Stimulated activated naive CD8-positive, alpha-beta T cell treated with anti-CD3 and anti-CD28 coated beads, Interleukin-15, Interleukin-2, amounts not matched to agents 100 ng/mL and 50 ng/mL, for 24 hours (primary cell): ENCODE measurements around the gene ZC3H7A.
A peak's percentile ranks its signal among the peaks of the same experiment; 100 is the strongest.

Experiments
- H3K27ac Mint-ChIP-seq: one replicate; pipeline ENCODE4 v1.8.0; 2021; ENCODE audit warnings: mild to moderate bottlenecking, mixed read lengths
- H3K27me3 Mint-ChIP-seq: one replicate; pipeline ENCODE4 v1.8.0; 2021; ENCODE audit warnings: mixed read lengths
- H3K36me3 Mint-ChIP-seq: one replicate; pipeline ENCODE4 v1.8.0; 2021; ENCODE audit warnings: low read depth, mixed read lengths
- H3K4me1 Mint-ChIP-seq: one replicate; pipeline ENCODE4 v1.8.0; 2021; ENCODE audit warnings: low read depth, mixed read lengths
- H3K4me3 Mint-ChIP-seq: one replicate; pipeline ENCODE4 v1.8.0; 2021; ENCODE audit warnings: mild to moderate bottlenecking, mixed read lengths
- H3K9me3 Mint-ChIP-seq: one replicate; pipeline ENCODE4 v1.8.0; 2021; ENCODE audit warnings: mixed read lengths

The ZC3H7A gene

DNA sequence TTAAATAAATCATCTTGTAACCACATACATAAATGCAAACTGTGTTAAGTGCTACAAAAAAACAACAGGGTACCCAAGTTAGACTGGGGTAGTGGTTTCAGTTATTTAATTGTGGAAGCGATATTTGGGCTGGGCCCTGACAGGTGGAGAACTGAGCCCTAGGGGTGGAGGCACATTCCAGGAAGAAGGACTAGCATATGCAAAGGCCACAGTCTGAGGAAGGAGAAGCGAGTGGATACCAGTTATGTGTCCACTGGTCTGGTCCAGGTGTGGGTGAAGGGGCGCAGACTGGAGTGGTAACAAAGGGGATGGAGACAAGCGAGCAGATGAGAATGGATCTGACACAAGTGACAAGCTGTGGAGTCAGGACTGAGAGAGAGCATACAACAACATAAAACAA is 77.3 kb downstream of the ZC3H7A start:
- H3K4me1 Mint-ChIP-seq, result peaks cover under 1% of the 10 kb centered on the region
- peak overlapping the region; percentile 15 for H3K27ac Mint-ChIP-seq
- no peaks in the 10 kb centered on the region for H3K27me3 Mint-ChIP-seq
- peaks cover 47% of the 10 kb centered on the region for H3K36me3 Mint-ChIP-seq
- no peak overlapping the region for H3K4me3 Mint-ChIP-seq
- H3K9me3 Mint-ChIP-seq, result no peaks in the 10 kb centered on the region

DNA sequence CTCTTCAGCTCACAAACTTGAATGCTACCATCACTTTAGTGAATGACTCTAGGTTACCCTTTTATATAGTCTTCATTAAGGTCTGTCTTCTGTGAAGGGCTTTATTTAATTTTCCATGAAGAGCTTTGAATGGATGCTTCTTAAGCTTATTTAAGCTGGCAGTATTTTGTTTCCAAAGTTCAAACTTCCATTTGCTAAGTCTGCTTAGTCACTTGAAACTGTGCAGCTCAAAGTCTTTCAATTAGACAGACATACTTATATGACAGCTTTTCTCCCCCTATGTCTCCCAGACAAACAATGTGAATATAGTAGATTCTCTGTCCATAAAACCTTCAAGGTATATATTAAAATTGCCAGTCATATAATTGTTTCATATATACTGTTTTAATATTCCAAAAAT is 77.9 kb downstream of the ZC3H7A start:
- H3K27me3 Mint-ChIP-seq, result no peaks in the 10 kb centered on the region
- no peaks in the 10 kb centered on the region for H3K9me3 Mint-ChIP-seq
- peaks cover 4% of the 10 kb centered on the region for H3K4me1 Mint-ChIP-seq
- peaks cover 46% of the 10 kb centered on the region for H3K36me3 Mint-ChIP-seq
- no peak overlapping the region for H3K27ac Mint-ChIP-seq
- H3K4me3 Mint-ChIP-seq, result no peak overlapping the region

DNA sequence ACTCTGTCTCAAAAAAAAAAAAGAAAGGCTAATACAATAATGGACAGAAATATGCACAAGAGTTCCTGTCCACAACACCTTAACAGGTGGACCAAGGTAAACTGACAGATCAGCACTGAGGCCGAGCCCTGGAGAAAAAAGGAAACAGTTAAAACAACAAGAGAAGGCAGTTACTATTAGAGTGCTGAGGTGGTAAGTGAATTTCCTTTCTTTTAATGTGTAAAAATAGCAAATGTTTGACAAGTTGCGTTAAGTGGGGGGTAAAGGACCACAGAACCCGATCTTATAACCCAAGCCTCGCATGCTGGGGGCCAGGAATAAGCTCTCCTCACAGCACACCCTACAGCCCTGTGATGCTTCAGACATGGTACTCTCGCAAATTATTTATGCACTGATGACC is 79.2 kb downstream of the ZC3H7A start:
- H3K4me3 Mint-ChIP-seq, result no peak overlapping the region
- peaks cover 45% of the 10 kb centered on the region for H3K36me3 Mint-ChIP-seq
- peaks cover 4% of the 10 kb centered on the region for H3K4me1 Mint-ChIP-seq
- peak overlapping the region; percentile 36 for H3K27ac Mint-ChIP-seq
- H3K27me3 Mint-ChIP-seq, result no peaks in the 10 kb centered on the region
- H3K9me3 Mint-ChIP-seq, result no peaks in the 10 kb centered on the region

DNA sequence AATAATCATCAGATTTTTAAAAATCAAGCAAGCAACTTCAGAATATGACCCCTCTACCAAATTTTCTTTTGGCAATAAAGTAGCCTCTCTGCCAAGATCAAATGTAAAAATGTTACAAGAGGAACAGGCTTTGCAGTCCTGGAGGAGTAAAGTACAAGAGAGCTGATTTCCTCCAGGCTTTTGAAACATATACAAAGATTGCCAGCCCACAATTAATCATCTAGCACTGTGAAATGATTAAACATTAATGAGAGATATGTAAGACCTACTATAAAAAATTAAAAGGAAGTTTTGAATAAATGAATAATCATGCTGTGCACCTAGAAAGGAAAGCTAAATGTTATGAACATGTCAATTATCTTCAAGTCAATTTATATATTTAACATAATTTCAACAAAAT is 80.7 kb downstream of the ZC3H7A start:
- Mint-ChIP-seq H3K27ac (no peak overlapping the region), H3K9me3 (no peaks in the 10 kb centered on the region), H3K27me3 (no peaks in the 10 kb centered on the region), H3K4me3 (no peak overlapping the region), H3K36me3 (peaks cover 41% of the 10 kb centered on the region), H3K4me1 (peaks cover 4% of the 10 kb centered on the region)

DNA sequence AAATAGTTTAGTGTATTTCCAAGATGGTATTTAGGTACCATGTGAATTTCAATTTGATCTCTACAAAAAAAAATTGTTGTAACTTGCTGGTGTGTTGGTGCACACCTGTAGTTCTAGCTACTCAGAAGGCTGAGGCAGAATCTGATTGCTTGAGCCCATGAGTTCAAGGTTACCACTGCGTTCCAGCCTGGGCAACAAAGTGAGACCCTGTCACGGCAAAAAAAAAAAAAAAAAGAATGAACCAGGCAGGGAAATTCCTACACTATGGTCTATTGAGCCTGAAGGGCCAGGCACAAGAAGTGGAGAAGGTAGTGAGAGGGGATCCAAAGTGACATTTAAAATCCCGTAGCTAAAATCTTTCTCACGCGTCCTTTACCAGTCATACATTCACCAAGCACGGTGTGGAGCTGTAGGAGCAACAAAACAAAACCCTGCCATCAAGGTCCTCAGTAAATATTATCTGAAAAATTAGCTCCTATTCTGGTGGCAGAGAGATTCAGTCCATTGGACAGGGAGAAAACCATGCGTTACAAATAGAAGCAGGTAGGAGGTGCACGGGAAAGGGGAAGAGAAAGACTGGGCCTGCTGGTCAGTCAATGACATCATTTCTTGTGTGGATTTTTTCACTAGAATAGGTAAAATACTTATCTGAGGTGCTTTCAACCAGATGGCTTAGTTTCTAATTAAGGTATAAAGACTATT is 81.7 kb downstream of the ZC3H7A start:
- Mint-ChIP-seq H3K27me3 (no peaks in the 10 kb centered on the region), H3K36me3 (peaks cover 41% of the 10 kb centered on the region), H3K4me3 (no peak overlapping the region), H3K9me3 (no peaks in the 10 kb centered on the region), H3K4me1 (peaks cover 4% of the 10 kb centered on the region), H3K27ac (peak overlapping the region; percentile 8)

DNA sequence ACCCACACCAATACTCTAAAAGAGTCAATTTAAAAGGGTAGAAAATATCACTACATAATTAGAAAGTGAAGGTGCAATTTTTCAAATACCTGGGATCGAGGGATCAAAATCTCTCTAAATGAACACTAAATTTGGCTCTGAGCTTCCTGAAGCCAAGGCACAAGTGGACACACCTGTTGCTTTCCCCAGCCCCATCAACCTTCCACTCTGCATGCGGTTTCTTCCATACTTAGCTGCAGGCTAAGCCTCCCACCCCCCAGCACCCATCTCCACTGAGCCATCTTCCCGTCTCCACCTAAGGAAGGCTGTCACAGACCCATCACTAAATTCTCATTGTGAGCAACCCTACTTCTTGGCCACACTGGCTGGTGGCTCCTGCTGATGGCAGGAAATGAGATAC is 84.9 kb downstream of the ZC3H7A start:
- Mint-ChIP-seq H3K9me3 (no peaks in the 10 kb centered on the region), H3K4me1 (peaks cover 4% of the 10 kb centered on the region), H3K27me3 (no peaks in the 10 kb centered on the region), H3K4me3 (no peak overlapping the region), H3K36me3 (peaks cover 56% of the 10 kb centered on the region), H3K27ac (no peak overlapping the region)

DNA sequence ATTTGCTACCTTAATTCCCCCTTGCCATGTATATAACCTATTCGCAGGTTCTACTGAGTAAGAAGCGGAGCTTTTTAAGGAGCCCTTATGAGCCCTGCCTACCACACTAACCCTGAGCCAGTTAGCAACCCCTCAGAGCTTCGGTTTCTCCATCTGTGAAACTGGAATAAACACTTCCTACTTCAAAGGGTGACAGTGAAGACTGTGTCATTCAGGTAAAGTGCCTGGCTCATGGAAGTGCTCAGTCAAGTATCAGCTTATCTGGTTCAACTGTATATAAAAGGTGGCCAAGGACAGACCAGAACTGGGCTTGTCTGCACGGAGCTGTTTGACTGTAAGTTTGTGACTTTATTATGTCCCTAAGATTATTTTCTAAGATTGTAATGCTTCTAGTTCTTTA is 85.4 kb downstream of the ZC3H7A start:
- Mint-ChIP-seq H3K27ac (no peak overlapping the region), H3K4me1 (peaks cover 4% of the 10 kb centered on the region), H3K4me3 (no peak overlapping the region), H3K9me3 (no peaks in the 10 kb centered on the region), H3K36me3 (peaks cover 54% of the 10 kb centered on the region), H3K27me3 (no peaks in the 10 kb centered on the region)

DNA sequence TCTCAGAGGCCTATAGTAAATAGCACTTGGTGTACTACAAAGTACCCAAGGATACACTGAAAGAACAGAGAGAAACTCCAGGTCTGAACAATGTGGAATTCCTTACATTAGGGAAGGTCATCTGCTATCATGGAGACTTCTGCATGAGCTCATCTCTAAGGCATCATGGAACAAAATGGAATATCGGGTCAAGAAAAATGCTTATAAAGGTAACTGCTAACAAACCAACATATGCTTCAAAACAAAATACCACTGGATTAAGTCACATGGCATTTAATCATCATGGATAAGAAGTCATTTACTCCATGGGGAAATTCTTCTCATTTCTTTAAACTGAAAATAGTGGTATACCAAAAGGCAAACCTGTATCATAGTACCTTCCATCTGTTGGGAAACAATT is 88.6 kb downstream of the ZC3H7A start:
- Mint-ChIP-seq H3K4me3 (no peak overlapping the region), H3K36me3 (peaks cover 46% of the 10 kb centered on the region), H3K27me3 (no peaks in the 10 kb centered on the region), H3K27ac (no peak overlapping the region), H3K4me1 (no peaks in the 10 kb centered on the region), H3K9me3 (no peaks in the 10 kb centered on the region)

DNA sequence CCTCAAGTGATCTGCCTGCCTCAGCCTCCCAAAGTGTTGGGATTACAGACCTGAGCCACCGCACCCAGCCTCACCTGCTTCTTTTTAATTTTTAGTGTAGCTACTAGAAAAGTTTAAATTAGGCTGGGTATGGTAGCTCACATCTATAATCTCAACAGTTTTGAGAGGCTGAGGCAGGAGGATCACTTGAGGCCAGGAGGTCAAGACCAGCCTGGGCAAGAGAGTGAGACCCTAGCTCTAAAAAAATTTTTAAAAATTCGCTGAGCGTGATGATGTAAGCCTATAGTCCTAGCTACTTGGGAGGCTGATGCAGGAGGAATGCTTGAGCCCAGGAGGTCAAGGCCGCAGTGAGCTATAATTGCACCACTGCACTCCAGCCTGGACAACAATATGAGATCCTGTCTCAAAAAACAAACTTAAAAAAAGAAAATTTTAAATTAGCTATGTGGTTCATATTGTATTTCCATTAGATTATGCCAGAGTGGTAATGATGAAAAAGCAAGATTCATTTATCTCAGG is 89.3 kb downstream of the ZC3H7A start:
- peaks cover 43% of the 10 kb centered on the region for H3K36me3 Mint-ChIP-seq
- H3K9me3 Mint-ChIP-seq, result no peaks in the 10 kb centered on the region
- no peak overlapping the region for H3K4me3 Mint-ChIP-seq
- no peaks in the 10 kb centered on the region for H3K4me1 Mint-ChIP-seq
- H3K27me3 Mint-ChIP-seq, result no peaks in the 10 kb centered on the region
- H3K27ac Mint-ChIP-seq, result no peak overlapping the region

DNA sequence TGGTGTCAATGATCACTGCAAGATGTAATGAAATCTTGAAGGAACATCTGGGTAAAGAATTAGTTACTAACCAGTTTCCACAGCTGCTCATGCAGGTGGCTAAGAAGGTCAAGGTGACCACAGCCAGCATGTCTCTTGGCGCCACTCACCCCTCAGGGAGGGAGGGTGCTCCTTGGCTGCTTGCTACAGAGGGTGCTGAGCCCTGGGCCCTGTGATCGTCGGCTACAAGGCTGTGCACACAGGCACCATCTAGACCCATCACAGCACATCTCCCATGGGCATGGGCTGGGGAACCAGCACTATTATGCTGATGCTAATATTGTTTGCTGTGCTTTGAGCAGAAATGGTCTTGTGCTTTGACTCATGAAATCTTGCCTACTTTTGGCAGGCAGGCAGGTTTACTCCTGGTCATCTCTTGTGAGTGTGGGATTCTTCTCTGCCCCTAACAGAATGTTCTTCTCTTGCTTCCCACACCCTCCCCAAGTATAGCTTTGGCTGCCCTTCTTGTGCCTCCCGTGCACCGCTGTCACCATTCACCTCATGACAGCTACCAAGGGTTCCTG is 90.8 kb downstream of the ZC3H7A start:
- Mint-ChIP-seq H3K4me1 (no peaks in the 10 kb centered on the region), H3K9me3 (no peaks in the 10 kb centered on the region), H3K4me3 (no peak overlapping the region), H3K36me3 (peaks cover 43% of the 10 kb centered on the region), H3K27me3 (no peaks in the 10 kb centered on the region), H3K27ac (no peak overlapping the region)

DNA sequence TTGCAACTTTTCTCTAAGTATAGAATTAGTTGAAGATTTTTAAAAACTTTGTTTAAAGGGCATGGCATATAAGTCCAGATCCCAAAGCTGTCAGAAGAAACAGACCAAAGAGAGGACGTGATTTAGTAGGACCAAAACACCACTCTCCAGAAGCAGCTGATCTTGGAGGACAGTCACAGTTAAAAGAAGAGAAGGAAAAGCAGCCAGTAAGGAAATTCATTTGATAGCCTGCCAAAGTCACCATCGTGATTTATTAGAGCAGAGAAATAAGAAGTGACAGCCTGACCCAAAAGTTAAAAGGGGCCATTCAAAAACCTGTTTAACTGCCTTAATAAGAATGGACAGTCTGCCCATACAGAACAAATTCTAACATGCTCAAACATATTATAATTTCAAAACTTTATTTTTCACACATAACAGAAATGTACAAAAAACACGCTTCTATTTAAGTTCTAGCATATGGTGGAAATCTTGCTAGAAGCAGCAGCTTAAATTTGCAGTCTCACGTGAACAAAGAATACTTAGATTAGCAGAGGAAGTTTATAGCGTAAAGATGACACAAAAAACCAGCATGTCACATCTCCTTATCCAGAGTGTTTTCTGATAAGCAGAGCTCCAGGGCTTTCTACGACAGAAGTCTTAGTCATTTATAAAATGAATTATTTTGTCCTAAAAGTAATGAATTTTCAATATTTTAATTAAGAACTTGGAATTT is 91.6 kb downstream of the ZC3H7A start:
- H3K27ac Mint-ChIP-seq, result no peak overlapping the region
- no peak overlapping the region for H3K4me3 Mint-ChIP-seq
- H3K27me3 Mint-ChIP-seq, result no peaks in the 10 kb centered on the region
- H3K36me3 Mint-ChIP-seq, result peaks cover 47% of the 10 kb centered on the region
- no peaks in the 10 kb centered on the region for H3K4me1 Mint-ChIP-seq
- H3K9me3 Mint-ChIP-seq, result no peaks in the 10 kb centered on the region
